Breast epithelium (tissue), 4 donors: Measurements from ENCODE around the gene C16orf74. TPM values are rescaled to one million over a fixed set of nuclear protein-coding genes. Genes with fewer than 3 reads are reported as not detected.

Experiments
- DNase-seq, 2 donors: peaks; one replicate each; pipeline ENCODE4 v3.0.0-alpha.2; 2019; ENCODE audit warnings: low spot score in 2 of 2
- H3K27ac ChIP-seq, 2 donors: fragments of 200-600 bp; sonication (generic) in 1 of 2; one replicate each; pipeline ENCODE4 v1.5.1; 2016 to 2019; ENCODE audit warnings: mild to moderate bottlenecking in 1 of 2
- H3K27me3 ChIP-seq, 2 donors: fragments of 200-600 bp; sonication (generic) in 1 of 2; one replicate each; pipeline versions ENCODE4 v1.5.1 to v1.6.0; 2017 to 2019; ENCODE audit warnings: control low read depth in 1 of 2, mild to moderate bottlenecking in 1 of 2
- H3K36me3 ChIP-seq: fragments of 200-600 bp; one replicate; pipeline ENCODE4 v1.5.1; 2019
- H3K4me1 ChIP-seq, 2 donors: fragments of 200-600 bp; sonication (generic); one replicate each; pipeline ENCODE4 v1.5.1; 2016 to 2019; ENCODE audit warnings: control low read depth in 1 of 2
- H3K4me3 ChIP-seq, 3 donors: fragments of 200-600 bp; sonication (generic); 1 replicate in 2 of 3; 2 replicates in 1 of 3; pipeline ENCODE4 v1.5.1; 2016 to 2019; ENCODE audit warnings: mild to moderate bottlenecking in 3 of 3, moderate library complexity in 2 of 3
- H3K9me3 ChIP-seq, 2 donors: fragments of 200-600 bp; sonication (generic) in 1 of 2; one replicate each; pipeline ENCODE4 v1.5.1; 2016 to 2019; ENCODE audit warnings: control low read depth in 1 of 2
- CTCF ChIP-seq, 3 donors: fragments of 450-650 bp; IDR thresholded peaks; one replicate each; pipeline ENCODE4 v1.5.1; 2016 to 2017; ENCODE audit warnings: antibody characterized with exemption in 3 of 3, mild to moderate bottlenecking in 3 of 3, moderate library complexity in 3 of 3
- POLR2A ChIP-seq: fragments of 450-650 bp; IDR thresholded peaks from one replicate; pipeline ENCODE4 v1.6.1; 2016; ENCODE audit warnings: antibody characterized with exemption, mild to moderate bottlenecking, moderate library complexity
- POLR2AphosphoS5 ChIP-seq, 3 donors: sonication (generic); formaldehyde crosslinking; IDR thresholded peaks; one replicate each; pipeline ENCODE4 v1.6.1; 2017; ENCODE audit warnings: antibody characterized with exemption in 3 of 3
- intact Hi-C: fragments of 100-400 bp; cut with DNase I; formaldehyde crosslinking; loops from one replicate; pipeline ENCODE4 v1.15.1; 2023; ENCODE audit warnings: low total_unique reads
- total RNA-seq, 3 donors: library from RNA; depleted of rRNA; stranded (reverse); fragments of >200 nt; gene quantifications; one replicate each; pipeline ENCODE4 v1.1.0, GENCODE V29; 2016

Gene C16orf74
- total RNA-seq, 3 donors from 2014 or later = 0.80 to 7.2 (median 6.7) TPM

GRCh38 chr16:85789773-85790172 lies 38.9 kb upstream of the C16orf74 start:
- no peak for TF ChIP-seq POLR2A
- TF ChIP-seq CTCF (IDR thresholded peaks at IDR 0.05) = no peak
- TF ChIP-seq POLR2AphosphoS5 (IDR thresholded peaks at IDR 0.05) = no peak
- Histone ChIP-seq H3K9me3 (no peaks in the 10 kb centered on the region), H3K4me3 (no peak overlapping the region), H3K36me3 (no peaks in the 10 kb centered on the region), H3K27ac (no peak overlapping the region), H3K4me1 (no peaks in the 10 kb centered on the region), H3K27me3 (no peaks in the 10 kb centered on the region)
- DNase-seq = no peak
- intact Hi-C loops = no loop called here

GRCh38 chr16:85788819-85789218 lies 37.9 kb upstream of the C16orf74 start:
- no peaks in the 10 kb centered on the region for H3K36me3 ChIP-seq
- intact Hi-C loops = no loop called here

GRCh38 chr16:85785927-85786326 lies 35.0 kb upstream of the C16orf74 start:
- DNase-seq = no peak
- Histone ChIP-seq H3K27ac (no peak overlapping the region), H3K4me3 (no peak overlapping the region), H3K36me3 (no peaks in the 10 kb centered on the region), H3K4me1 (peaks cover 0 to 5% of the 10 kb centered on the region in 2 donors), H3K27me3 (no peaks in the 10 kb centered on the region), H3K9me3 (no peaks in the 10 kb centered on the region)
- TF ChIP-seq POLR2AphosphoS5 (IDR thresholded peaks at IDR 0.05) (no peak), CTCF (IDR thresholded peaks at IDR 0.05) (no peak), POLR2A (no peak)
- intact Hi-C loops = no loop called here

More at GRCh38 chr16:85788819-85789218, 37.9 kb upstream of the C16orf74 start:
- no peaks in the 10 kb centered on the region for H3K9me3 ChIP-seq
- H3K27me3 ChIP-seq = no peaks in the 10 kb centered on the region
- no peak for DNase-seq
- no peaks in the 10 kb centered on the region for H3K4me1 ChIP-seq
- H3K4me3 ChIP-seq = no peak overlapping the region
- H3K27ac ChIP-seq = no peak overlapping the region
- TF ChIP-seq POLR2AphosphoS5 (IDR thresholded peaks at IDR 0.05) (no peak), CTCF (IDR thresholded peaks at IDR 0.05) (no peak), POLR2A (no peak)

- Histone ChIP-seq H3K27ac (no peak overlapping the region), H3K27me3 (no peaks in the 10 kb centered on the region), H3K36me3 (peaks cover 3% of the 10 kb centered on the region), H3K9me3 (no peaks in the 10 kb centered on the region), H3K4me3 (no peak overlapping the region), H3K4me1 (peaks cover 0 to 5% of the 10 kb centered on the region in 2 donors)
- TF ChIP-seq CTCF (IDR thresholded peaks at IDR 0.05) = no peak
- no peak for TF ChIP-seq POLR2AphosphoS5 (IDR thresholded peaks at IDR 0.05)
- no peak for TF ChIP-seq POLR2A
- no peak for DNase-seq
- intact Hi-C loops = no loop called here
Measured at GRCh38 chr16:85784813-85785212, 33.9 kb upstream of the C16orf74 start.

- intact Hi-C loops = no loop called here
- H3K4me3 ChIP-seq = no peak overlapping the region
Measured at GRCh38 chr16:85783441-85783840, 32.5 kb upstream of the C16orf74 start.

More at GRCh38 chr16:85783441-85783840, 32.5 kb upstream of the C16orf74 start:
- H3K27ac ChIP-seq = no peak overlapping the region
- DNase-seq = no peak
- peaks cover 0 to 5% of the 10 kb centered on the region in 2 donors for H3K4me1 ChIP-seq
- no peak for TF ChIP-seq POLR2AphosphoS5 (IDR thresholded peaks at IDR 0.05)
- no peak for TF ChIP-seq POLR2A
- TF ChIP-seq CTCF (IDR thresholded peaks at IDR 0.05) = no peak
- H3K36me3 ChIP-seq = peaks cover 6% of the 10 kb centered on the region
- no peaks in the 10 kb centered on the region for H3K27me3 ChIP-seq
- no peaks in the 10 kb centered on the region for H3K9me3 ChIP-seq
